HepG2 (cell line): Measurements from ENCODE around the gene SLC44A4. TPM values are rescaled to one million over a fixed set of nuclear protein-coding genes. Genes with fewer than 3 reads are reported as not detected.

ENCODE experiments used
- AKAP8 ChIP-seq: sonication (generic); formaldehyde crosslinking; IDR thresholded peaks from 2 replicates; pipeline ENCODE4 v1.5.1; 2020; ENCODE audit warnings: mild to moderate bottlenecking, missing genetic modification reagents
- HOXD1 ChIP-seq: sonication (generic); formaldehyde crosslinking; IDR thresholded peaks from 2 replicates; pipeline ENCODE4 v1.5.0; 2020; ENCODE audit warnings: missing genetic modification reagents
- IRX3 ChIP-seq: sonication (generic); formaldehyde crosslinking; IDR thresholded peaks from 2 replicates; pipeline ENCODE4 v1.8.1; 2023; ENCODE audit warnings: mild to moderate bottlenecking, low read depth, missing genetic modification reagents, borderline replicate concordance
- KLF12 ChIP-seq: sonication (generic); formaldehyde crosslinking; IDR thresholded peaks from 2 replicates; pipeline ENCODE4 v1.4.0; 2020; ENCODE audit warnings: missing genetic modification reagents, borderline replicate concordance
- NFIB ChIP-seq: sonication (generic); formaldehyde crosslinking; IDR thresholded peaks from 2 replicates; pipeline ENCODE4 v1.9.0; 2021; ENCODE audit warnings: missing genetic modification reagents, mild to moderate bottlenecking, borderline replicate concordance
- REPIN1 ChIP-seq: sonication (generic); formaldehyde crosslinking; IDR thresholded peaks from 2 replicates; pipeline ENCODE4 v1.8.0; 2022; ENCODE audit warnings: missing genetic modification reagents, low read depth, mild to moderate bottlenecking, borderline replicate concordance
- ZBTB1 ChIP-seq: sonication (generic); formaldehyde crosslinking; IDR thresholded peaks from 2 replicates; pipeline ENCODE4 v1.4.0; 2020; ENCODE audit warnings: missing genetic modification reagents, borderline replicate concordance
- ZBTB38 ChIP-seq: sonication (generic); formaldehyde crosslinking; IDR thresholded peaks from 2 replicates; pipeline ENCODE4 v1.5.1; 2020; ENCODE audit warnings: mild to moderate bottlenecking, missing genetic modification reagents
- ZNF136 ChIP-seq: sonication (generic); formaldehyde crosslinking; IDR thresholded peaks from 2 replicates; pipeline ENCODE4 v1.8.1; 2022; ENCODE audit warnings: low read depth, mild to moderate bottlenecking, moderate library complexity, missing genetic modification reagents
- ZNF430 ChIP-seq: sonication (generic); formaldehyde crosslinking; IDR thresholded peaks from 2 replicates; pipeline ENCODE4 v1.9.0; 2021; ENCODE audit warnings: mild to moderate bottlenecking, missing genetic modification reagents
- ZNF605 ChIP-seq: sonication (generic); formaldehyde crosslinking; IDR thresholded peaks from 2 replicates; pipeline ENCODE4 v1.8.0; 2022; ENCODE audit warnings: mild to moderate bottlenecking, missing genetic modification reagents
- ZNF746 ChIP-seq: sonication (generic); formaldehyde crosslinking; IDR thresholded peaks from 2 replicates; pipeline ENCODE4 v1.8.0; 2022; ENCODE audit warnings: mild to moderate bottlenecking, missing genetic modification reagents
- polyA plus RNA-seq, 8 experiments: library from polyadenylated mRNA; depleted of rRNA in 3 of 8; stranded (reverse) in 7 of 8; unstranded in 1 of 8; fragments of >200 nt; fragmentation: Illumina TruSeq in 4 of 8; extraction: Trizol in 4 of 8; gene quantifications; 2 replicates each; pipeline versions ENCODE4 v1.2.1 to v1.2.3, GENCODE V29; 2011 to 2016; ENCODE audit warnings: low read depth in 4 of 8, missing spikeins in 1 of 8, mixed read lengths in 1 of 8; ENCODE audit not compliant: insufficient read depth in 1 of 8
- total RNA-seq, 5 experiments: library from RNA; depleted of rRNA; stranded (reverse); fragments of >200 nt; fragmentation: Illumina TruSeq; extraction: Trizol; gene quantifications; 2 replicates each; pipeline ENCODE4 v1.2.3, GENCODE V29; 2016; ENCODE audit warnings: low read depth in 1 of 5
- TF ChIP-seq, protein P1 (sequence below): sonication (generic); formaldehyde crosslinking; IDR thresholded peaks from 2 replicates; pipeline ENCODE4 v1.4.0; 2020; ENCODE audit warnings: mild to moderate bottlenecking, missing genetic modification reagents
- TF ChIP-seq, protein P2 (sequence below): sonication (generic); formaldehyde crosslinking; IDR thresholded peaks from 2 replicates; pipeline ENCODE4 v1.5.0; 2020; ENCODE audit warnings: mild to moderate bottlenecking, missing genetic modification reagents, moderate library complexity
- TF ChIP-seq, protein P3 (sequence below): sonication (generic); formaldehyde crosslinking; IDR thresholded peaks from 2 replicates; pipeline ENCODE4 v1.4.0; 2020; ENCODE audit warnings: missing genetic modification reagents
- TF ChIP-seq, protein P4 (sequence below): sonication (generic); formaldehyde crosslinking; IDR thresholded peaks from 2 replicates; pipeline ENCODE4 v1.4.0; 2020; ENCODE audit warnings: missing genetic modification reagents

The SLC44A4 gene
- total and polyA plus RNA-seq, 2 of the 13 experiments (the other 11 are each of a cell fraction or from before 2014, with no cell fraction given): 3.5 to 5.9 TPM

DNA sequence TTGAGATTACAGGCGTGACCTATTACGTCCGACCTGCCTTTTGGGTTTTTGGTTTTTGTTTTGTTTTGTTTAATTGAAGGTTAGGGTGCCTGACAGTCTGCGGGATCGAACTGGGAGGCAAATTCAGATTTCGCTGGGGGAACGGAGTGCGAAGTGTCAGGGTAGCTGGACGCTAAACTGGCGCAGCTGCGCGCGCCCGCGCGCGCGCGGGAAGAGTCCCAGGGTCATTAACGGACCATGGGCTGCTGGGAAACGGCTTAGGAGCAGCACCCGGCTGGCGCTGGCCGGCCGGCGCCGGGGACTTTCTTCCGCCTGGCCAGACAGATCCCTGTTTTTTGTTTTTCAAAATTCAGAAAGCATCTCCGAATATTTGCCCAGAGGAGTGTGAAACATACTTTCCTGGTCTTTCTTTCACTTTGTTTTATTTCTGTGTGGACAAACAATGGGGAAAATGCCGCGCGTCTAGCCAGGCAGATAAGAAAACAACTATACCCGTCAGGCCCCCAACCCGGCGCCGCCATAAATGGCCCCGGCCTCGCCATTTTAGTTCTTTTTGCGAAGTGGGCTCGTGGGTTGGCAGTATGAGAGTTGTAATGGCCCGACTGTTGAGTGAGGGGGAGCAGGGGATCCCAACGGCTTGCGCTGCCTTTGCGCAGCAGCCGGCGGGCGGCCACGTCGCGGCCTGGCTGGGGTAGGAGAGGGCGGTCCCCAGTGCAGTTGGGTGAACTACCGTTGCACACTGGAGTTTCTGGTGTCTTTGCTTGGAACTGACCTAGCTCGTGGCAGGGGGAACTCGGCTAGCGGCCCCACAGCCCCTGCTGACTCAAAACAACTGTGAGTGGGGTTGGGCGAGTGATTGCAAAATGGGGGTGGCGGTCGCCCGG, 44.2 kb downstream of the SLC44A4 start (continued):
- TF ChIP-seq, protein P1, sequence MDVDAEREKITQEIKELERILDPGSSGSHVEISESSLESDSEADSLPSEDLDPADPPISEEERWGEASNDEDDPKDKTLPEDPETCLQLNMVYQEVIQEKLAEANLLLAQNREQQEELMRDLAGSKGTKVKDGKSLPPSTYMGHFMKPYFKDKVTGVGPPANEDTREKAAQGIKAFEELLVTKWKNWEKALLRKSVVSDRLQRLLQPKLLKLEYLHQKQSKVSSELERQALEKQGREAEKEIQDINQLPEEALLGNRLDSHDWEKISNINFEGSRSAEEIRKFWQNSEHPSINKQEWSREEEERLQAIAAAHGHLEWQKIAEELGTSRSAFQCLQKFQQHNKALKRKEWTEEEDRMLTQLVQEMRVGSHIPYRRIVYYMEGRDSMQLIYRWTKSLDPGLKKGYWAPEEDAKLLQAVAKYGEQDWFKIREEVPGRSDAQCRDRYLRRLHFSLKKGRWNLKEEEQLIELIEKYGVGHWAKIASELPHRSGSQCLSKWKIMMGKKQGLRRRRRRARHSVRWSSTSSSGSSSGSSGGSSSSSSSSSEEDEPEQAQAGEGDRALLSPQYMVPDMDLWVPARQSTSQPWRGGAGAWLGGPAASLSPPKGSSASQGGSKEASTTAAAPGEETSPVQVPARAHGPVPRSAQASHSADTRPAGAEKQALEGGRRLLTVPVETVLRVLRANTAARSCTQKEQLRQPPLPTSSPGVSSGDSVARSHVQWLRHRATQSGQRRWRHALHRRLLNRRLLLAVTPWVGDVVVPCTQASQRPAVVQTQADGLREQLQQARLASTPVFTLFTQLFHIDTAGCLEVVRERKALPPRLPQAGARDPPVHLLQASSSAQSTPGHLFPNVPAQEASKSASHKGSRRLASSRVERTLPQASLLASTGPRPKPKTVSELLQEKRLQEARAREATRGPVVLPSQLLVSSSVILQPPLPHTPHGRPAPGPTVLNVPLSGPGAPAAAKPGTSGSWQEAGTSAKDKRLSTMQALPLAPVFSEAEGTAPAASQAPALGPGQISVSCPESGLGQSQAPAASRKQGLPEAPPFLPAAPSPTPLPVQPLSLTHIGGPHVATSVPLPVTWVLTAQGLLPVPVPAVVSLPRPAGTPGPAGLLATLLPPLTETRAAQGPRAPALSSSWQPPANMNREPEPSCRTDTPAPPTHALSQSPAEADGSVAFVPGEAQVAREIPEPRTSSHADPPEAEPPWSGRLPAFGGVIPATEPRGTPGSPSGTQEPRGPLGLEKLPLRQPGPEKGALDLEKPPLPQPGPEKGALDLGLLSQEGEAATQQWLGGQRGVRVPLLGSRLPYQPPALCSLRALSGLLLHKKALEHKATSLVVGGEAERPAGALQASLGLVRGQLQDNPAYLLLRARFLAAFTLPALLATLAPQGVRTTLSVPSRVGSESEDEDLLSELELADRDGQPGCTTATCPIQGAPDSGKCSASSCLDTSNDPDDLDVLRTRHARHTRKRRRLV (CRISPR knock-in tag): peak; percentile 92
- TF ChIP-seq, protein P2, sequence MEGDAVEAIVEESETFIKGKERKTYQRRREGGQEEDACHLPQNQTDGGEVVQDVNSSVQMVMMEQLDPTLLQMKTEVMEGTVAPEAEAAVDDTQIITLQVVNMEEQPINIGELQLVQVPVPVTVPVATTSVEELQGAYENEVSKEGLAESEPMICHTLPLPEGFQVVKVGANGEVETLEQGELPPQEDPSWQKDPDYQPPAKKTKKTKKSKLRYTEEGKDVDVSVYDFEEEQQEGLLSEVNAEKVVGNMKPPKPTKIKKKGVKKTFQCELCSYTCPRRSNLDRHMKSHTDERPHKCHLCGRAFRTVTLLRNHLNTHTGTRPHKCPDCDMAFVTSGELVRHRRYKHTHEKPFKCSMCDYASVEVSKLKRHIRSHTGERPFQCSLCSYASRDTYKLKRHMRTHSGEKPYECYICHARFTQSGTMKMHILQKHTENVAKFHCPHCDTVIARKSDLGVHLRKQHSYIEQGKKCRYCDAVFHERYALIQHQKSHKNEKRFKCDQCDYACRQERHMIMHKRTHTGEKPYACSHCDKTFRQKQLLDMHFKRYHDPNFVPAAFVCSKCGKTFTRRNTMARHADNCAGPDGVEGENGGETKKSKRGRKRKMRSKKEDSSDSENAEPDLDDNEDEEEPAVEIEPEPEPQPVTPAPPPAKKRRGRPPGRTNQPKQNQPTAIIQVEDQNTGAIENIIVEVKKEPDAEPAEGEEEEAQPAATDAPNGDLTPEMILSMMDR: no peak
- TF ChIP-seq, protein P3, sequence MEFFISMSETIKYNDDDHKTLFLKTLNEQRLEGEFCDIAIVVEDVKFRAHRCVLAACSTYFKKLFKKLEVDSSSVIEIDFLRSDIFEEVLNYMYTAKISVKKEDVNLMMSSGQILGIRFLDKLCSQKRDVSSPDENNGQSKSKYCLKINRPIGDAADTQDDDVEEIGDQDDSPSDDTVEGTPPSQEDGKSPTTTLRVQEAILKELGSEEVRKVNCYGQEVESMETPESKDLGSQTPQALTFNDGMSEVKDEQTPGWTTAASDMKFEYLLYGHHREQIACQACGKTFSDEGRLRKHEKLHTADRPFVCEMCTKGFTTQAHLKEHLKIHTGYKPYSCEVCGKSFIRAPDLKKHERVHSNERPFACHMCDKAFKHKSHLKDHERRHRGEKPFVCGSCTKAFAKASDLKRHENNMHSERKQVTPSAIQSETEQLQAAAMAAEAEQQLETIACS (CRISPR knock-in tag): peak; percentile 98
- TF ChIP-seq ZBTB1 (peak; percentile 49; the same call in 1 of the 2 replicates), NFIB (CRISPR knock-in tag) (no peak), ZNF605 (peak; percentile 83; the same call in 1 of the 2 replicates), ZNF746 (CRISPR knock-in tag) (no peak), KLF12 (peak; percentile 92), ZBTB38 (CRISPR knock-in tag) (peak; percentile 77), ZNF136 (peak; percentile 96), ZNF430 (peak; percentile 57), IRX3 (CRISPR knock-in tag) (peak; percentile 60; the same call in 1 of the 2 replicates), REPIN1 (CRISPR knock-in tag) (peak; percentile 18), AKAP8 (CRISPR knock-in tag) (peak; percentile 71; the same call in 1 of the 2 replicates), HOXD1 (CRISPR knock-in tag) (peak; percentile 48; the same call in 1 of the 2 replicates)
- TF ChIP-seq, protein P4, sequence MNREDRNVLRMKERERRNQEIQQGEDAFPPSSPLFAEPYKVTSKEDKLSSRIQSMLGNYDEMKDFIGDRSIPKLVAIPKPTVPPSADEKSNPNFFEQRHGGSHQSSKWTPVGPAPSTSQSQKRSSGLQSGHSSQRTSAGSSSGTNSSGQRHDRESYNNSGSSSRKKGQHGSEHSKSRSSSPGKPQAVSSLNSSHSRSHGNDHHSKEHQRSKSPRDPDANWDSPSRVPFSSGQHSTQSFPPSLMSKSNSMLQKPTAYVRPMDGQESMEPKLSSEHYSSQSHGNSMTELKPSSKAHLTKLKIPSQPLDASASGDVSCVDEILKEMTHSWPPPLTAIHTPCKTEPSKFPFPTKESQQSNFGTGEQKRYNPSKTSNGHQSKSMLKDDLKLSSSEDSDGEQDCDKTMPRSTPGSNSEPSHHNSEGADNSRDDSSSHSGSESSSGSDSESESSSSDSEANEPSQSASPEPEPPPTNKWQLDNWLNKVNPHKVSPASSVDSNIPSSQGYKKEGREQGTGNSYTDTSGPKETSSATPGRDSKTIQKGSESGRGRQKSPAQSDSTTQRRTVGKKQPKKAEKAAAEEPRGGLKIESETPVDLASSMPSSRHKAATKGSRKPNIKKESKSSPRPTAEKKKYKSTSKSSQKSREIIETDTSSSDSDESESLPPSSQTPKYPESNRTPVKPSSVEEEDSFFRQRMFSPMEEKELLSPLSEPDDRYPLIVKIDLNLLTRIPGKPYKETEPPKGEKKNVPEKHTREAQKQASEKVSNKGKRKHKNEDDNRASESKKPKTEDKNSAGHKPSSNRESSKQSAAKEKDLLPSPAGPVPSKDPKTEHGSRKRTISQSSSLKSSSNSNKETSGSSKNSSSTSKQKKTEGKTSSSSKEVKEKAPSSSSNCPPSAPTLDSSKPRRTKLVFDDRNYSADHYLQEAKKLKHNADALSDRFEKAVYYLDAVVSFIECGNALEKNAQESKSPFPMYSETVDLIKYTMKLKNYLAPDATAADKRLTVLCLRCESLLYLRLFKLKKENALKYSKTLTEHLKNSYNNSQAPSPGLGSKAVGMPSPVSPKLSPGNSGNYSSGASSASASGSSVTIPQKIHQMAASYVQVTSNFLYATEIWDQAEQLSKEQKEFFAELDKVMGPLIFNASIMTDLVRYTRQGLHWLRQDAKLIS (CRISPR knock-in tag): peak; percentile 95
